Neural crest cell (in vitro differentiated cells): ENCODE measurements around the gene NELFB. TPM values are rescaled to one million over a fixed set of nuclear protein-coding genes. Genes with fewer than 3 reads are reported as not detected.

Experiments
- DNase-seq: peaks from one replicate; pipeline ENCODE4 v3.0.0; 2021; ENCODE audit warnings: low read depth, mixed read lengths, low spot score
- H3K27ac Mint-ChIP-seq: one replicate; pipeline ENCODE4 v1.8.0; 2021; ENCODE audit warnings: mild to moderate bottlenecking, mixed read lengths; ENCODE audit not compliant: unreplicated experiment
- H3K27me3 Mint-ChIP-seq: 2 replicates; pipeline ENCODE4 v1.8.0; 2021; ENCODE audit warnings: low read depth, mild to moderate bottlenecking, mixed read lengths
- H3K36me3 Mint-ChIP-seq: 2 replicates; pipeline ENCODE4 v1.8.0; 2021; ENCODE audit warnings: low read depth, mild to moderate bottlenecking, mixed read lengths
- H3K4me1 Mint-ChIP-seq: 2 replicates; pipeline ENCODE4 v1.8.0; 2021; ENCODE audit warnings: mixed read lengths
- H3K4me3 Mint-ChIP-seq: one replicate; pipeline ENCODE4 v1.8.0; 2021; ENCODE audit warnings: mild to moderate bottlenecking, mixed read lengths
- H3K9me3 Mint-ChIP-seq: 2 replicates; pipeline ENCODE4 v1.8.0; 2021; ENCODE audit warnings: mixed read lengths
- total RNA-seq: library from RNA; stranded (reverse); gene quantifications from 2 replicates; pipeline ENCODE4 v1.2.1, GENCODE V29; 2021
- TF ChIP-seq, protein P1 (sequence below): fragments of 200-600 bp; sonication (generic); conservative IDR thresholded peaks from 2 replicates; pipeline ENCODE4 v1.5.0; 2021; ENCODE audit warnings: antibody characterized with exemption, mild to moderate bottlenecking

NELFB gene
- total RNA-seq, 1 donor from 2014 or later = 79.0 TPM

DNA sequence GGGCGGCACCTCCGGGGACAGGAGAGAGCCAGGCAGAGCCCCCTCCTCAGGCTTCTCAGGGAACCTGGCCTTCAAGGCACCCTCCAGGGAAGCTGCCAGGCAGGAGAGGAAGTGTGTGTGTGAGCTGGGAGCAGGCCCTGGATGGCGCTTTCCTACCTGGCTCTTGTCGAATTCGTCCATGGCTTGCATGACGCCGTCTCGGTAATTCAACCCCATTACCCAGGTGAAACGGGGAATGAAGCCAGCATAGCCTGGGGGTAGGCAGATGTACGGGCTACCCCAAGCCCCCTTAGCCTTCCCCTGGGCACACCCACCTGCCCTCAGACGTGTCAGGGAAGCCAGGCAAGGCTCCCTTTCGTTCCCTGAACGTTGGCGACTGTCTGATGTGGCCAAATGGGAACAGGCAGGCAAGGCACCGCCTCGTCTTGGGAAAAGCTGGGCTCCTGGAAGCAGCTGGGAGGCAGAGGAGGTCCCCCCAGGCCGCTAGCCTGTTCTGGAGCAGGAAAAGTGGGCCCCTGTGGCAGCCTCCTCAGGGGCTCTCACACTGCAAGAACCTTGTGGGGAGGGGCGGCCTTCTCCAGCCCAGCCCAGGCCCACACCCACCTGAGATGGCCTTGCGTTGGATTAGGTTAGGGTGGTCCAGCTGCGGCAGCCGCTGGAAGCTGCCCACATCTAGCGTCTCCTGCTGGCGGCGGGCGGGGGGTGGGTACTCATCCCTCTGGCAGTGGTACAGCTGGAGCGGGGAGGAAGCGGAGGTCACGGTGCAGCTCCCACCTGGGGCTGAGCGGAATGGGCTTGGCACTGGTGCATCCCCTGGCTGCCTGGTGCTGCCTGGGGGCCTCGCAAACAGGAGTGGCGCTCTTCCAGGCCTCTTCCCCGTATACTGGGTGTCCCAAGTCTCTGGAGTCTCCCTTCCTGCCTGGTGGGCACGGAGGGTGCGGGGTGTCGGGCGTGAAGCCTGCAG, 10.4 kb upstream of the NELFB start:
- Mint-ChIP-seq H3K9me3 (no peaks in the 10 kb centered on the region), H3K4me1 (peaks cover 18% of the 10 kb centered on the region), H3K27ac (no peak overlapping the region), H3K4me3 (peak overlapping the region; percentile 91), H3K36me3 (peaks cover 11% of the 10 kb centered on the region), H3K27me3 (peaks cover 4% of the 10 kb centered on the region)
- TF ChIP-seq, protein P1, sequence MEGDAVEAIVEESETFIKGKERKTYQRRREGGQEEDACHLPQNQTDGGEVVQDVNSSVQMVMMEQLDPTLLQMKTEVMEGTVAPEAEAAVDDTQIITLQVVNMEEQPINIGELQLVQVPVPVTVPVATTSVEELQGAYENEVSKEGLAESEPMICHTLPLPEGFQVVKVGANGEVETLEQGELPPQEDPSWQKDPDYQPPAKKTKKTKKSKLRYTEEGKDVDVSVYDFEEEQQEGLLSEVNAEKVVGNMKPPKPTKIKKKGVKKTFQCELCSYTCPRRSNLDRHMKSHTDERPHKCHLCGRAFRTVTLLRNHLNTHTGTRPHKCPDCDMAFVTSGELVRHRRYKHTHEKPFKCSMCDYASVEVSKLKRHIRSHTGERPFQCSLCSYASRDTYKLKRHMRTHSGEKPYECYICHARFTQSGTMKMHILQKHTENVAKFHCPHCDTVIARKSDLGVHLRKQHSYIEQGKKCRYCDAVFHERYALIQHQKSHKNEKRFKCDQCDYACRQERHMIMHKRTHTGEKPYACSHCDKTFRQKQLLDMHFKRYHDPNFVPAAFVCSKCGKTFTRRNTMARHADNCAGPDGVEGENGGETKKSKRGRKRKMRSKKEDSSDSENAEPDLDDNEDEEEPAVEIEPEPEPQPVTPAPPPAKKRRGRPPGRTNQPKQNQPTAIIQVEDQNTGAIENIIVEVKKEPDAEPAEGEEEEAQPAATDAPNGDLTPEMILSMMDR = no peak
- no peak for DNase-seq

DNA sequence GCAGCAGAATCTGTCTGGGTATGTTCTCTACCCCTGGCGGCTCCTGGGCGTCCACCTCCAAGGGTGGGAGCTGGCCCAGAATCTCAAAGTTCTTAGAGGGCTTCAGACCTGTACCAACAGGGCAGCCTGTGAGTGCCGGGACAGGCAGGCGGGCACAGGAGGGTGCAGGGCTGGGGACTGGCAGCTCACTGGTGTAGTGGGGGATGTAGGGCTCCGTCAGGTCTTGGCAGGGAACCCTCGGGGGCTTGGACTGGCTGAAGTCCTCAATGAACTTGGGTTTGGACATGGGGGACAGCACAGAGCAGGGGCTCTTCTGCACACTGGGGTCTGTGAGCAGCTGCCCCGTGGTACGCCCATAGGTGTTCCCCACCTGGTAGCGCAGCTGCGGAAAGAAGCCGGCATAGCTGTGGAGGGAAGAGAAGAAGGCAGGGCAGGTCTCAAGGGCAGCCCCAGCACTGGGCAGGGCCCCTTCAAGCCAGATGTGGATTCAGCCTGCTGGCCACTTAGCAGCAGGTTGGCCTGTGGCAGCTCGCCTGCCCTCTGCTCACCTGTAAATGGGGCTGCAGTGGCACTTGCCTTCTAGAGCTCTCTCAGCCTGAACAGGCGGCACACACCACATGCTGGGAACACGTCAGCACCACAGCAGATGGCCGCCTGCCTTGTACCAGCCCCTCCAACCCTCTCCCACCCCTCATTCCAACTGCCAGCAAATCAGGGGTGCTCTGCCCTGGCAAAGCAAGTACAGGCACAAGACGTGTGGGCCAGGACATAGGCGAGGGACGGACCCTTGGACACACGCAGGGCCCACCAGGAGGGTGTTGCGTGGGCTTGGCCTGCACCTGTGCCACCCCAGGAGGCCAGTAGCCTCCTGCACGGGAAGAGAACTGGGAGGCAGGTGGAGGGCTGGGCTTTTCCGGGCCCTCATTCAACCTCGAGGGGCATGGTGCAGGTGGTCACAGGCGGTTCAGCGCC, 9.4 kb upstream of the NELFB start:
- TF ChIP-seq, protein P1 = no peak
- Mint-ChIP-seq H3K36me3 (peaks cover 11% of the 10 kb centered on the region), H3K4me3 (peak overlapping the region; percentile 91), H3K27me3 (peaks cover 4% of the 10 kb centered on the region), H3K9me3 (no peaks in the 10 kb centered on the region), H3K27ac (no peak overlapping the region), H3K4me1 (peaks cover 17% of the 10 kb centered on the region)
- no peak for DNase-seq

DNA sequence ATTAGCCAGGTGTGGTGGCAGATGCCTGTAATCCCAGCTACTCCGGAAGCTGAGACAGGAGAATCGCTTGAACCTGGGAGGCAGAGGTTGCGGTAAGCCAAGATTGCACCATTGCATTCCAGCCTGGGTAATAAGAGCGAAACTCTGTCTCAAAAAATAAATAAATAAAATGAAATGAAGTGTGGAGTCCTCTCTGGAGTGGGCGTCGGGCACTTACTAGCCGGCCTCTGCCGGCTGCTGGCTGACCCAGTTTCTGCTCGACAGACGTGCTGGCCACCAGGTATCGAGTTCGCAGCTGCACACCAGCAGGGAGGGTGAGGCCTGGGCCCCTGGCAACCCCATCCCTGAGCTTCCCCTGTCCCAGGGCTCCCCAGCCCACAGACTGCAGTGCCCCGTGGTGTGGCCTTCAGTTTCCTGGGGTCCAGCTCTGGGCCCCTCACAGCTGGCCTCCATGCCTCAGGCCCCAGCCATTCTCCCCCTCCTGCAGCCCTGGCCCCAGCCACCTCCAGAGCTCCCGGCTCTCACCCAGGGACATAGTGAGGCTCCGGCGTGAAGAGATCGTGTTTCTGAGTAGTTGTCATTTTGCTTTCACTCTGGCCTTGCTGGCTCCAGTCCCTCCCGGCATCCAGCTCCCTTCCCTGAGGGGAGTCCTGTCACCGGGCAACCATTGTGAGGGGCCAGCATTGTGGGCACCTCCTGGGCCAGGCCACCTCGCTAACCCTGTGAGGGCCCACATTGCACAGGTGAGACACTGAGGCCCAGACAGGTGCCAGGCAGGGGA, 7.8 kb upstream of the NELFB start:
- DNase-seq = no peak
- no peaks in the 10 kb centered on the region for H3K9me3 Mint-ChIP-seq
- H3K27ac Mint-ChIP-seq = no peak overlapping the region
- H3K4me3 Mint-ChIP-seq = peak overlapping the region; percentile 15
- TF ChIP-seq, protein P1 = no peak
- H3K27me3 Mint-ChIP-seq = no peaks in the 10 kb centered on the region
- peaks cover 6% of the 10 kb centered on the region for H3K36me3 Mint-ChIP-seq
- H3K4me1 Mint-ChIP-seq = peaks cover 16% of the 10 kb centered on the region

DNA sequence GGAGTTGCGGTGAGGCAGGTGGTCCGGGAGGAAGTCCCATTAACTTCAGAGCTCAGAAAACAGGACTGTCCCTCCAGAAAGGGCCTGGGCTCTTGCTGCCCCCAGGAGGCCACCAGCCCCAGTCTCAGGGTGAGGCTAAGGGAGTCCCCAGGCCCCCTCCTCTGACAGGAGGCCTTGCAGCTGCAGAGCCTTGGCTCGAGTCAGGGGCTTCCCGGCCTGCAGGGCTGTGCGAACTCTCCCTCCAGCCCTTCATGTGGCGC, 7.3 kb upstream of the NELFB start:
- H3K4me1 Mint-ChIP-seq = peaks cover 11% of the 10 kb centered on the region
- H3K27me3 Mint-ChIP-seq = no peaks in the 10 kb centered on the region
- TF ChIP-seq, protein P1 = no peak
- no peak for DNase-seq
- H3K9me3 Mint-ChIP-seq = no peaks in the 10 kb centered on the region
- H3K27ac Mint-ChIP-seq = no peak overlapping the region
- H3K4me3 Mint-ChIP-seq = peak overlapping the region; percentile 27
- H3K36me3 Mint-ChIP-seq = peaks cover under 1% of the 10 kb centered on the region
